K562 (cell line): ENCODE data around the gene DDX50. TPM values are rescaled to one million over a fixed set of nuclear protein-coding genes. Genes with fewer than 3 reads are reported as not detected.

Source experiments
- ATAC-seq: fragments of 200-7000 bp; cut with Tn5 transposase; 3 replicates; pipeline ENCODE4 v1.9.1; 2020; ENCODE audit warnings: moderate library complexity
- BruUV-seq: library from RNA; stranded (reverse); fragments of 400-500 nt; replicated peaks from 2 replicates; lab custom pipeline; 2021; lab: Mats Ljungman, UMichigan
- CTCF ChIA-PET: fragments of 300-600 bp; formaldehyde crosslinking; extraction: SDS; loops from one replicate; lab custom pipeline; 2021; ENCODE audit warnings: low intra/inter-chr PET ratio; lab: Yijun Ruan, JAX
- POLR2A ChIA-PET: fragments of 300-600, 350-650 bp; sonication (Branson Sonifier 250); formaldehyde crosslinking; extraction: SDS; loops from one replicate; lab custom pipeline; 2021; ENCODE audit warnings: antibody characterized with exemption, inconsistent platforms; lab: Yijun Ruan, JAX
- DNase-seq, 4 experiments: peaks; one replicate each; pipeline versions ENCODE4 v3.0.0 to v3.0.0-alpha.2; 2011 to 2018; ENCODE audit warnings: low spot score in 3 of 4, mixed read lengths in 3 of 4; ENCODE audit errors: extremely low read depth in 1 of 4
- FAIRE-seq: peaks from 2 replicates; lab custom pipeline; 2011; peaks lifted over from hg19 to GRCh38; lab: Jason Lieb, UNC
- H2AFZ ChIP-seq: 2 replicates; pipeline ENCODE4 v1.6.0; 2011; ENCODE audit warnings: low read depth, low read length, control low read depth, inconsistent platforms
- H3K27ac ChIP-seq: fragments of 200-600 bp; 3 replicates; pipeline ENCODE4 v1.8.0; 2011; ENCODE audit warnings: low read depth, mild to moderate bottlenecking, control low read depth, inconsistent platforms, low read length, moderate library complexity, mixed read lengths; ENCODE audit errors: extremely low read depth
- H3K27me3 ChIP-seq, 2 experiments: fragments of 300-600 bp in 1 of 2; 2 replicates in 1 of 2; 3 replicates in 1 of 2; pipeline versions ENCODE4 v1.6.0 to v1.8.0; 2011; ENCODE audit warnings: inconsistent platforms in 2 of 2, low read length in 2 of 2, mild to moderate bottlenecking in 1 of 2, mixed read lengths in 1 of 2, moderate library complexity in 1 of 2; ENCODE audit not compliant: control insufficient read depth in 2 of 2, insufficient read depth in 2 of 2
- H3K36me3 ChIP-seq: fragments of 300-600 bp; 3 replicates; pipeline ENCODE4 v1.8.0; 2011; ENCODE audit warnings: mild to moderate bottlenecking, low read length, inconsistent platforms; ENCODE audit not compliant: control insufficient read depth, insufficient read depth
- H3K4me1 ChIP-seq, 2 experiments: fragments of 200-600 bp in 1 of 2; replicated peaks in 1 of 2; 2 replicates in 1 of 2; 3 replicates in 1 of 2; pipeline versions ENCODE4 v1.5.1 to v1.8.0; 2011; ENCODE audit warnings: inconsistent platforms in 2 of 2, low read length in 2 of 2, mild to moderate bottlenecking in 1 of 2, mixed read lengths in 1 of 2, moderate library complexity in 1 of 2; ENCODE audit not compliant: control insufficient read depth in 2 of 2, insufficient read depth in 2 of 2
- H3K4me2 ChIP-seq: 2 replicates; pipeline ENCODE4 v1.6.1; 2011; ENCODE audit warnings: low read length, control low read depth, inconsistent platforms, mixed read lengths; ENCODE audit not compliant: insufficient read depth
- H3K4me3 ChIP-seq: fragments of 200-600 bp; sonication (generic), shearing (Covaris generic); 2 replicates; pipeline ENCODE4 v1.5.1; 2016; ENCODE audit warnings: control low read depth, inconsistent platforms
- H3K79me2 ChIP-seq: fragments of 200-600 bp; 3 replicates; pipeline ENCODE4 v1.8.0; 2011; ENCODE audit warnings: low read length, inconsistent platforms; ENCODE audit not compliant: control insufficient read depth, insufficient read depth
- H3K9ac ChIP-seq, 2 experiments: 2 replicates each; pipeline versions ENCODE4 v1.6.0 to v1.6.1; 2011; ENCODE audit warnings: low read depth in 2 of 2, low read length in 2 of 2, control low read depth in 1 of 2, inconsistent platforms in 1 of 2, mild to moderate bottlenecking in 1 of 2, mixed read lengths in 1 of 2; ENCODE audit not compliant: insufficient read depth in 1 of 2
- H3K9me1 ChIP-seq: one replicate; pipeline ENCODE4 v1.6.0; 2011; ENCODE audit warnings: inconsistent platforms, mild to moderate bottlenecking, low read length, moderate library complexity; ENCODE audit not compliant: control insufficient read depth, insufficient read depth
- H3K9me3 ChIP-seq: replicated peaks from 2 replicates; pipeline ENCODE4 v1.5.1; 2011; ENCODE audit warnings: low read depth, low read length, inconsistent platforms; ENCODE audit not compliant: control insufficient read depth, insufficient read depth
- H4K20me1 ChIP-seq: replicated peaks from 2 replicates; pipeline ENCODE4 v1.6.1; 2011; ENCODE audit warnings: low read length, inconsistent platforms, mixed read lengths; ENCODE audit not compliant: control insufficient read depth, insufficient read depth
- AFF4 ChIP-seq: sonication (generic); formaldehyde crosslinking; IDR thresholded peaks from 2 replicates; pipeline ENCODE4 v1.8.0; 2023; ENCODE audit warnings: mild to moderate bottlenecking, missing genetic modification reagents
- BRD9 ChIP-seq: fragments of 450-650 bp; IDR thresholded peaks from 2 replicates; pipeline ENCODE4 v1.6.1; 2018; ENCODE audit warnings: low read depth; ENCODE audit not compliant: partially characterized antibody
- HNRNPK ChIP-seq: fragments of 200-400 bp; formaldehyde crosslinking; IDR thresholded peaks from one replicate; pipeline ENCODE4 v1.6.1; 2018; ENCODE audit warnings: mild to moderate bottlenecking, low read depth, low read length; ENCODE audit not compliant: poor library complexity, severe bottlenecking
- MTA1 ChIP-seq: fragments of 450-650 bp; IDR thresholded peaks from 2 replicates; pipeline ENCODE4 v1.6.1; 2017; ENCODE audit warnings: borderline replicate concordance
- NR1H2 ChIP-seq: sonication (generic); formaldehyde crosslinking; IDR thresholded peaks from 2 replicates; pipeline ENCODE4 v1.4.0; 2020; ENCODE audit warnings: mild to moderate bottlenecking, missing genetic modification reagents
- NR4A1 ChIP-seq, 2 experiments: fragments of 250-450 bp in 1 of 2; fragments of 450-650 bp in 1 of 2; sonication (Bioruptor Pico) in 1 of 2; IDR thresholded peaks; 2 replicates each; pipeline versions ENCODE4 v1.4.0 to v1.6.1; 2016 to 2020; ENCODE audit warnings: mild to moderate bottlenecking in 2 of 2, missing compliant biosample characterization in 1 of 2, missing genetic modification characterization in 1 of 2, moderate library complexity in 1 of 2
- PBX2 ChIP-seq, 2 experiments: IDR thresholded peaks in 1 of 2; conservative IDR thresholded peaks in 1 of 2; 2 replicates each; pipeline ENCODE4 v1.6.1; 2016; ENCODE audit warnings: low read depth in 2 of 2, mild to moderate bottlenecking in 1 of 2, missing compliant biosample characterization in 1 of 2, missing genetic modification characterization in 1 of 2, moderate library complexity in 1 of 2
- ZNF280B ChIP-seq: fragments of 250-450 bp; sonication (Bioruptor Pico); IDR thresholded peaks from 2 replicates; pipeline ENCODE4 v1.5.1; 2021; ENCODE audit warnings: mild to moderate bottlenecking
- ZNF583 ChIP-seq: fragments of 250-450 bp; sonication (Bioruptor Pico); IDR thresholded peaks from 2 replicates; pipeline ENCODE4 v1.4.0; 2020
- ZNF584 ChIP-seq: fragments of 200-800 bp; sonication (Bioruptor generic); IDR thresholded peaks from 2 replicates; pipeline ENCODE4 v1.6.1; 2016; ENCODE audit warnings: low read depth, mild to moderate bottlenecking, missing genetic modification characterization, missing compliant biosample characterization
- WGBS: fragments of 100-300 bp; shearing (Covaris generic); methylation state at CpG from one replicate; pipeline ENCODE4 v1.1.6; 2016; ENCODE audit warnings: low coverage, mixed read lengths; ENCODE audit not compliant: insufficient coverage; ENCODE audit errors: missing lambda C conversion rate; 5-methylcytosine and 5-hydroxymethylcytosine counted together
- in situ Hi-C: fragments of 300-500 bp; cut with MboI; formaldehyde crosslinking; loops from 4 replicates; pipeline ENCODE4 v1.15.0; 2018; ENCODE audit warnings: inconsistent platforms, mixed read lengths
- intact Hi-C: fragments of 100-400 bp; cut with micrococcal nuclease; formaldehyde crosslinking; loops from 2 replicates; pipeline ENCODE4 v1.14.2; 2022
- polyA plus RNA-seq, 8 experiments: library from polyadenylated mRNA; depleted of rRNA in 4 of 8; stranded (reverse) in 5 of 8; unstranded in 3 of 8; fragments of >200 nt; fragmentation: Nextera tagmentation in 2 of 8; fragmentation: Illumina TruSeq in 1 of 8; extraction: Ambion mirVana in 2 of 8; extraction: Trizol in 1 of 8; gene quantifications; 2 replicates each; pipeline versions ENCODE4 v1.2.1 to v1.2.3, GENCODE V29; 2011 to 2014; ENCODE audit warnings: inconsistent platforms in 1 of 8, missing spikeins in 1 of 8
- total RNA-seq, 7 experiments: library from RNA; depleted of rRNA in 6 of 7; stranded (reverse); fragments of >200 nt in 6 of 7; fragmentation: Illumina TruSeq in 2 of 7; extraction: Trizol in 2 of 7; gene quantifications; 2 replicates each; pipeline versions ENCODE4 v1.2.1 to v1.2.3, GENCODE V29; 2011 to 2021; ENCODE audit warnings: low replicate concordance in 1 of 7

The DDX50 gene
- total and polyA plus RNA-seq, 9 of the 15 experiments (the other 6 are each of a cell fraction or from before 2014, with no cell fraction given) = 36.7 to 86.8 (median 57.4) TPM

GRCh38 chr10:68955832-68956532 lies 54.9 kb downstream of the DDX50 start, which contains the start of gene DDX21 (continued):
- TF ChIP-seq PBX2 (CRISPR knock-in tag; IDR thresholded peaks at IDR 0.05; ENCODE audit: low read depth) (no peak), PBX2 (tag; conservative IDR thresholded peaks at IDR 0.05; ENCODE audit: low read depth) (peak; percentile 40; the same call in 1 of the 2 replicates)

GRCh38 chr10:68957284-68957615 lies 56.1 kb downstream of the DDX50 start:
- ChIA-PET POLR2A (interaction anchor here (0.7 to 8.6 kb wide), 9 partner anchors 8 to 549 kb away, joined by 3 to 99 read pairs (median 10); no protein-coding TSS in a partner anchor), CTCF (no interaction called here)
- peak; percentile 5 for ATAC-seq
- H3K9me3 ChIP-seq = no peaks in the 10 kb centered on the region
- no peak overlapping the region for H2AFZ ChIP-seq
- H3K4me3 ChIP-seq = peak overlapping the region; percentile 93
- DNase-seq = no peak
- peak overlapping the region; percentile 95 for H3K27ac ChIP-seq
- in situ Hi-C loops = no loop called here
- H3K4me2 ChIP-seq = peak overlapping the region; percentile 97
- BruUV-seq = no TSS peak
- H3K4me1 ChIP-seq = peaks cover 22% of the 10 kb centered on the region in 2 experiments; a peak in 4 of 5 replicates
- no peaks in the 10 kb centered on the region for H3K9me1 ChIP-seq
- no peak for FAIRE-seq
- intact Hi-C loops = loop anchor here (2.0 kb wide), 1 partner anchor 132 kb away; the partner anchor contains the start of gene SRGN
- H3K27me3 ChIP-seq = no peaks in the 10 kb centered on the region
- H4K20me1 ChIP-seq = peaks cover 28% of the 10 kb centered on the region; the same call in 1 of the 2 replicates
- peaks cover 79% of the 10 kb centered on the region for H3K79me2 ChIP-seq
- H3K36me3 ChIP-seq = peaks cover 52% of the 10 kb centered on the region
- 2% methylated on average over 7 of the region's 7 CpGs for WGBS
- peak overlapping the region; percentile 85 to 99 for H3K9ac ChIP-seq
- TF ChIP-seq ZNF280B (CRISPR knock-in tag) (no peak), BRD9 (peak; percentile 85), NR1H2 (CRISPR knock-in tag) (no peak), NR4A1 (CRISPR knock-in tag; IDR thresholded peaks at IDR 0.05) (no peak), NR4A1 (tag; IDR thresholded peaks at IDR 0.05) (0 out of 2 replicates have a peak, but pooled peaks have one; percentile 14), MTA1 (no peak), HNRNPK (no peak), ZNF584 (0 out of 2 replicates have a peak, but pooled peaks have one; percentile 44), AFF4 (0 out of 2 replicates have a peak, but pooled peaks have one; percentile 14), ZNF583 (CRISPR knock-in tag) (no peak)
